CD4-positive, alpha-beta T cell (primary cell): ENCODE results near the gene GAD2. TPM values are rescaled to one million over a fixed set of nuclear protein-coding genes. Genes with fewer than 3 reads are reported as not detected.

Experiments
- ATAC-seq: fragments of 200-7000 bp; cut with Tn5 transposase; one replicate; pipeline ENCODE4 v1.10.0; 2022; ENCODE audit warnings: mild to moderate bottlenecking; ENCODE audit not compliant: poor library complexity
- CTCF ChIA-PET: fragments of 350-600 bp; sonication (Branson Sonifier 250); formaldehyde crosslinking; loops from one replicate; lab custom pipeline; 2021; ENCODE audit warnings: antibody characterized with exemption, inconsistent platforms; lab: Charles Lee
- POLR2A ChIA-PET: fragments of 350-600 bp; sonication (Branson Sonifier 250); formaldehyde crosslinking; loops from one replicate; lab custom pipeline; 2021; ENCODE audit warnings: antibody characterized with exemption, inconsistent platforms; lab: Charles Lee
- DNase-seq, 14 experiments: peaks; one replicate each; pipeline ENCODE4 v3.0.0-alpha.2; 2013 to 2020; ENCODE audit warnings: mixed read lengths in 2 of 14
- H3K27ac ChIP-seq, 2 donors: one replicate each; pipeline versions ENCODE4 v1.5.1 to v1.7.0; 2013; ENCODE audit warnings: low read length in 2 of 2, low read depth in 1 of 2, mild to moderate bottlenecking in 1 of 2
- H3K27me3 ChIP-seq, 2 experiments: 1 replicate in 1 of 2; 2 replicates in 1 of 2; pipeline versions ENCODE4 v1.6.1 to v1.7.0; 2013; ENCODE audit warnings: low read length in 2 of 2, control low read depth in 1 of 2, mild to moderate bottlenecking in 1 of 2, moderate library complexity in 1 of 2; ENCODE audit not compliant: insufficient read depth in 2 of 2, control insufficient read depth in 1 of 2
- H3K36me3 ChIP-seq: one replicate; pipeline ENCODE4 v1.6.1; 2013; ENCODE audit warnings: low read length, control low read depth; ENCODE audit not compliant: insufficient read depth
- H3K4me1 ChIP-seq: one replicate; pipeline ENCODE4 v1.6.1; 2013; ENCODE audit warnings: low read length, control low read depth; ENCODE audit not compliant: insufficient read depth
- H3K4me3 ChIP-seq: one replicate; pipeline ENCODE4 v1.5.1; 2013; ENCODE audit warnings: mild to moderate bottlenecking, low read length, moderate library complexity
- H3K9me3 ChIP-seq, 2 experiments: 1 replicate in 1 of 2; 2 replicates in 1 of 2; pipeline versions ENCODE4 v1.6.1 to v1.7.0; 2013; ENCODE audit warnings: low read length in 2 of 2, mild to moderate bottlenecking in 2 of 2, control low read depth in 1 of 2, moderate library complexity in 1 of 2; ENCODE audit not compliant: control insufficient read depth in 1 of 2, insufficient read depth in 1 of 2
- H3K27ac Mint-ChIP-seq: one replicate; pipeline ENCODE4 v1.8.0; 2020; ENCODE audit warnings: mixed read lengths
- H3K27me3 Mint-ChIP-seq: one replicate; pipeline ENCODE4 v1.8.0; 2021; ENCODE audit warnings: mixed read lengths
- H3K36me3 Mint-ChIP-seq: one replicate; pipeline ENCODE4 v1.8.0; 2021; ENCODE audit warnings: low read depth, mixed read lengths
- H3K4me1 Mint-ChIP-seq: one replicate; pipeline ENCODE4 v1.8.0; 2021; ENCODE audit warnings: low read depth, mixed read lengths
- H3K4me3 Mint-ChIP-seq: one replicate; pipeline ENCODE4 v1.8.0; 2020; ENCODE audit warnings: mild to moderate bottlenecking, mixed read lengths
- H3K9me3 Mint-ChIP-seq: one replicate; pipeline ENCODE4 v1.8.0; 2020; ENCODE audit warnings: mixed read lengths
- intact Hi-C, 2 experiments: fragments of 100-400 bp; cut with DNase I in 1 of 2; cut with micrococcal nuclease in 1 of 2; formaldehyde crosslinking; loops; one replicate each; pipeline versions ENCODE4 v1.15.1 to v1.9.0; 2023 to 2025; cut with DNase I, micrococcal nuclease
- total RNA-seq, 174 experiments: library from RNA in 2 of 174; stranded (reverse) in 2 of 174; gene quantifications; one replicate each; pipeline ENCODE4 v1.2.3 and lab custom pipeline; 2021 to 2026
- TF ChIP-seq, protein P1 (sequence below): fragments of 200-600 bp; IDR thresholded peaks from one replicate; pipeline ENCODE4 v1.8.0; 2022; ENCODE audit warnings: antibody characterized with exemption, mild to moderate bottlenecking

Gene GAD2
- total RNA-seq, 2 experiments from 2014 or later = not detected

DNA sequence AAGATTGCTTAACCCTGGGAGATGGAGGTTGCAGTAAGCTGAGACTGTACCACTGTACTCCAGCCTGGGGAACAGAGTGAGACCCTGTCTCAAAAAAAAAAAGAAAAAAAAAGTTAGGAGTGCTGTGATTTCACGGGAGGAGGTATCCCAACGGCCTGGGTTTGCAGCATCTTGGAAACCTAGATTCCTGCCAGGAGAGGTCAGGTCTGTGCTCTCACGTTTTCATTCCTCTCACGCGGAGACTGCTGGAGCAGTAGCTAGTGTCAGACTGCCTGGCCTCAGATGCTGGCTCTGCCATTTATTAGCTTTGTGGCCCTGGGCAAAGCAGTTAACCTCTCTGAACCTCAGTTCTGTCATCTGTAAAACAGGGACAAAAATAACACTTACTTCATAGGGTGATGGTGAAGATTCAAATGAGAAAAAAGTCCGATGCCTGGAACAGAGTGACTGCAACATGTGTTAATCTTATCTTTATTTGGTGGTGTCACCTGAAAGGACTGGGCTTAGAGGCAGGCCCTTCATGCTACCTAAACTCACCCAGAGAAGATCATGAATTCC is 94.9 kb downstream of the GAD2 start:
- Histone ChIP-seq H3K4me3 (no peak overlapping the region), H3K36me3 (no peaks in the 10 kb centered on the region), H3K27me3 (peaks cover 5 to 10% of the 10 kb centered on the region in 2 experiments), H3K27ac (no peak overlapping the region), H3K9me3 (no peaks in the 10 kb centered on the region), H3K4me1 (no peaks in the 10 kb centered on the region)
- no peaks in the 10 kb centered on the region for H3K9me3 Mint-ChIP-seq
- no peak overlapping the region for H3K27ac Mint-ChIP-seq
- peaks cover 48% of the 10 kb centered on the region for H3K27me3 Mint-ChIP-seq
- POLR2A ChIA-PET = no interaction called here
- CTCF ChIA-PET = no interaction called here
- no peak for ATAC-seq
- intact Hi-C loops = no loop called here
- DNase-seq = no peak
- H3K4me1 Mint-ChIP-seq = no peaks in the 10 kb centered on the region
- no peak overlapping the region for H3K4me3 Mint-ChIP-seq
- TF ChIP-seq, protein P1, sequence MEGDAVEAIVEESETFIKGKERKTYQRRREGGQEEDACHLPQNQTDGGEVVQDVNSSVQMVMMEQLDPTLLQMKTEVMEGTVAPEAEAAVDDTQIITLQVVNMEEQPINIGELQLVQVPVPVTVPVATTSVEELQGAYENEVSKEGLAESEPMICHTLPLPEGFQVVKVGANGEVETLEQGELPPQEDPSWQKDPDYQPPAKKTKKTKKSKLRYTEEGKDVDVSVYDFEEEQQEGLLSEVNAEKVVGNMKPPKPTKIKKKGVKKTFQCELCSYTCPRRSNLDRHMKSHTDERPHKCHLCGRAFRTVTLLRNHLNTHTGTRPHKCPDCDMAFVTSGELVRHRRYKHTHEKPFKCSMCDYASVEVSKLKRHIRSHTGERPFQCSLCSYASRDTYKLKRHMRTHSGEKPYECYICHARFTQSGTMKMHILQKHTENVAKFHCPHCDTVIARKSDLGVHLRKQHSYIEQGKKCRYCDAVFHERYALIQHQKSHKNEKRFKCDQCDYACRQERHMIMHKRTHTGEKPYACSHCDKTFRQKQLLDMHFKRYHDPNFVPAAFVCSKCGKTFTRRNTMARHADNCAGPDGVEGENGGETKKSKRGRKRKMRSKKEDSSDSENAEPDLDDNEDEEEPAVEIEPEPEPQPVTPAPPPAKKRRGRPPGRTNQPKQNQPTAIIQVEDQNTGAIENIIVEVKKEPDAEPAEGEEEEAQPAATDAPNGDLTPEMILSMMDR = no peak
- no peaks in the 10 kb centered on the region for H3K36me3 Mint-ChIP-seq

DNA sequence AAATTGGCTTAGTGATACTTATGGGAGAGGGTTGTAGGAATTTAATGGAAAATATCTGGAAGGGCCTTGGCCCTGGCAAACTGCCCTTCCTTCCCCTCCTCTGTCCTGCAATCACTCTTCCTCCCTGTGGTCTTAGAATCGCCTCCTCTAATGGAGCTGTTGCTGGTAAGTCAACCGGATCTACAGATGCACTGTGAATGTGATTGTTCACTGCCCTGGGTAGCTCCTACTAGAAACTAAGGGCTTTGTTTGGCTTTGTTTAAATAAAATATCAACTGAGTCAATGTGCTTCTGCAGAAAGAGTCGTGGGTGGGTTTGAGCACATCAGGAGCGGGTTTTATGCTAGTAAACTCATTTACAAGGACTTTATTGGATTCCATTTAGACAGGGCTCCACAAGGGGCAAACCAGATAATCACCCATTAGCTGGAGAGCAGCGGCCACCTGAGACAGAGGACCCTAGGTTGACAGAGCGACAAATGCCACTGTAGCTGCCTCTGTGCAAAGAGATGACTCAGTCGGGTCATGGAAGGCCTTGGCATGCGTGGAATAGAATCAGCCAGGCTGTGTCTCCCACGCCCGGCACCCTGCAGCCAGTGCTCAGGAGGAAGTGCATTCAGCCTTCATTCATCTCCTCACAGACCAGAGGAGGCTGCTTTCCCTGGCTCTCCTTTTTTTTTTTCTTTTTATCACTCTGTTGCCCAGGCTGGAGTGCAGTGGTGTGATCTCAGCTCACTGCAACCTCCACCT is 97.9 kb downstream of the GAD2 start:
- peaks cover 38% of the 10 kb centered on the region for H3K27me3 Mint-ChIP-seq
- intact Hi-C loops = no loop called here
- no peaks in the 10 kb centered on the region for H3K9me3 Mint-ChIP-seq
- Histone ChIP-seq H3K27ac (no peak overlapping the region), H3K36me3 (no peaks in the 10 kb centered on the region), H3K9me3 (no peaks in the 10 kb centered on the region), H3K4me1 (no peaks in the 10 kb centered on the region), H3K4me3 (no peak overlapping the region), H3K27me3 (peaks cover 0 to 9% of the 10 kb centered on the region in 2 experiments)
- no peaks in the 10 kb centered on the region for H3K36me3 Mint-ChIP-seq
- ATAC-seq = no peak
- DNase-seq = no peak
- H3K27ac Mint-ChIP-seq = no peak overlapping the region
- H3K4me3 Mint-ChIP-seq = no peak overlapping the region
- TF ChIP-seq, protein P1 = no peak
- no peaks in the 10 kb centered on the region for H3K4me1 Mint-ChIP-seq
- ChIA-PET POLR2A (no interaction called here), CTCF (no interaction called here)

DNA sequence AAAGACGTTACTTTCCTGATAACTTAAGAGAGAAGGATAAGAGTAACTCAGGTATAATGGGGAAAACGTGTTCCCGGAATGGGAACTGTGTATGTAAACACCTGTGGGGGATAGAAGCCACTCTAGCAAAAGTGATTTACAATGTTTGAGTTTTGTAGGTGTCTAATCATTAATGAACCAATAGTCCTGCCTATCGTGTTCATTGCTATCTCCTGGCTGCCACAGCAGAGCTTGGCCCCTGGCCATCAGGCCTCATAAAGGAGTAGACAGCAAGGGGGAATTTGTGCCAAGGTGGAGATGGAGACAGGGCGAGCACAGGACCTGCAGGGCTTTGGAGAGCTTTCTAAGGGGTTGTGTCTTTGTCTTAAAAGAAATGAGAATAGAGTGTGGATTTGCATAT is 102.1 kb downstream of the GAD2 start:
- ChIA-PET POLR2A (no interaction called here), CTCF (no interaction called here)
- no peak overlapping the region for H3K4me3 Mint-ChIP-seq
- no peak overlapping the region for H3K27ac ChIP-seq
- H3K4me1 ChIP-seq = no peaks in the 10 kb centered on the region
- H3K27me3 ChIP-seq = peaks cover 0 to 2% of the 10 kb centered on the region in 2 experiments
- ATAC-seq (no peak), DNase-seq (no peak)
- intact Hi-C loops = no loop called here
- TF ChIP-seq, protein P1 = no peak
- H3K9me3 ChIP-seq = no peaks in the 10 kb centered on the region
- H3K36me3 ChIP-seq = no peaks in the 10 kb centered on the region
- no peaks in the 10 kb centered on the region for H3K36me3 Mint-ChIP-seq
- H3K4me1 Mint-ChIP-seq = no peaks in the 10 kb centered on the region
- H3K9me3 Mint-ChIP-seq = no peaks in the 10 kb centered on the region
- H3K27ac Mint-ChIP-seq = no peak overlapping the region
- H3K4me3 ChIP-seq = no peak overlapping the region
- peaks cover 18% of the 10 kb centered on the region for H3K27me3 Mint-ChIP-seq
